HG03378 (cell line): ENCODE data around the gene FBXO45.
"Not testable (repeated sequence)": the region's sequence is repeated elsewhere in the genome, so short reads cannot be mapped to it uniquely, and the experiment has no call there.

Experiments used
- ATAC-seq: cut with Tn5 transposase; IDR thresholded peaks from one replicate; pipeline ENCODE4 v1.9.1; 2021; ENCODE audit warnings: mild to moderate bottlenecking, moderate library complexity; ENCODE audit not compliant: unreplicated experiment

The FBXO45 gene

GRCh38 chr3:196555295-196555694, 13.2 kb upstream of the FBXO45 start:
- no peak for ATAC-seq

- no peak for ATAC-seq
Measured at GRCh38 chr3:196557236-196557635, 11.2 kb upstream of the FBXO45 start.

GRCh38 chr3:196558476-196558875, 10.0 kb upstream of the FBXO45 start:
- ATAC-seq = no peak

- no peak for ATAC-seq
Measured at GRCh38 chr3:196559826-196560225, 8.6 kb upstream of the FBXO45 start.

- ATAC-seq = no peak
Measured at GRCh38 chr3:196563721-196564225, 4.7 kb upstream of the FBXO45 start.

- peak; percentile 29 for ATAC-seq
Measured at GRCh38 chr3:196569003-196569516, 600 bp downstream of the FBXO45 start.

- ATAC-seq = not testable (repeated sequence)
Measured at GRCh38 chr3:196570332-196570731, 1.9 kb downstream of the FBXO45 start.

GRCh38 chr3:196572389-196572788, 3.9 kb downstream of the FBXO45 start:
- ATAC-seq = no peak

- no peak for ATAC-seq
Measured at GRCh38 chr3:196585044-196585757, 16.7 kb downstream of the FBXO45 start.

GRCh38 chr3:196590279-196590678, 21.8 kb downstream of the FBXO45 start:
- no peak for ATAC-seq

GRCh38 chr3:196596355-196596754, 27.9 kb downstream of the FBXO45 start:
- ATAC-seq = no peak

GRCh38 chr3:196597971-196598733, 29.7 kb downstream of the FBXO45 start:
- not testable (repeated sequence) for ATAC-seq

- no peak for ATAC-seq
Measured at GRCh38 chr3:196599734-196600128, 31.3 kb downstream of the FBXO45 start.

- no peak for ATAC-seq
Measured at GRCh38 chr3:196600359-196600758, 31.9 kb downstream of the FBXO45 start.

- ATAC-seq = no peak
Measured at GRCh38 chr3:196602673-196603072, 34.2 kb downstream of the FBXO45 start.

GRCh38 chr3:196603683-196604082, 35.2 kb downstream of the FBXO45 start:
- no peak for ATAC-seq

- ATAC-seq = no peak
Measured at GRCh38 chr3:196604548-196604947, 36.1 kb downstream of the FBXO45 start.

- ATAC-seq = no peak
Measured at GRCh38 chr3:196608693-196609092, 40.2 kb downstream of the FBXO45 start.

GRCh38 chr3:196609343-196609775, 40.9 kb downstream of the FBXO45 start:
- no peak for ATAC-seq

GRCh38 chr3:196609805-196610515, 41.5 kb downstream of the FBXO45 start:
- ATAC-seq = no peak
